ENCODE results near the gene LYL1.

DNA sequence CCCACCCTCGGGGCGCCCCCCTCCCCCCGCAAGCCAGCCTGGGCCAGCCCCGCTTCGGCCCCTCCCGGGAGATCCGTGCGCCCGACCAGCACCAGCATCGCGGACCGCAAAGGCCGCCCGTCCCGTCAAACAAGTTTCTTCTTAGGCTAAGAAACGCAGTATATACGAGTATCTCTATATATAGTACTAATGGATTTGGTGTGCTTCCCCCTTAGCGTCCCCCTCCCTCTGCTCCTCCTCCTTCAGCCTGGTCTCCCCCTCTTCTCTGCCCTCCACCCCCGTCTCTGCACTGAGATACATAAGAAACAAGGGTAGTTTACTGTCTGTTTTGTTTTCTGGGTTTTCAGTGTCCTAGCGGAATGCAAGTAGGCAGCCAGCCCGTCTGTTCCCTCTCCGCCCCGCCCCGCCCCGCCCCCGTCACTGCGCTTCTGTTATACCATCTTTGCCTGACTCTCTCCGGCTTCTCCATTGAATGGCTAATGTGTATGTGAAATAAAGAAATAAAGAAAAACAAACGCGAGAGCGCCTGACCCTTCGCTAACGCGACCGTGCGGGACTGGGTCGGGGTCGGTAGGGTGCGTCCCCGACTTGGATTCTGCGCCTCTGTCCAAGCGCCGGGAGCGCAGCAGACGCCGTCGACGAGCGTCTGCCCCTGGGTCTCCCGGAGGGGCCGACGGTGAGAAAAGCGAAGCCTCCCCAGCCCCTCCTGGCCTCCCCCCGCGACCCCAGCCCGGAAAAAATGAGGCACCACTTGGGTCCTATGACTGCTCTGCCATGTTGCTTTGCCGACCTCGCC lies 4.2 kb downstream of the LYL1 start:
- TF ChIP-seq RAD21 (IDR thresholded peaks at IDR 0.05): no peak
- TF ChIP-seq, protein P1, sequence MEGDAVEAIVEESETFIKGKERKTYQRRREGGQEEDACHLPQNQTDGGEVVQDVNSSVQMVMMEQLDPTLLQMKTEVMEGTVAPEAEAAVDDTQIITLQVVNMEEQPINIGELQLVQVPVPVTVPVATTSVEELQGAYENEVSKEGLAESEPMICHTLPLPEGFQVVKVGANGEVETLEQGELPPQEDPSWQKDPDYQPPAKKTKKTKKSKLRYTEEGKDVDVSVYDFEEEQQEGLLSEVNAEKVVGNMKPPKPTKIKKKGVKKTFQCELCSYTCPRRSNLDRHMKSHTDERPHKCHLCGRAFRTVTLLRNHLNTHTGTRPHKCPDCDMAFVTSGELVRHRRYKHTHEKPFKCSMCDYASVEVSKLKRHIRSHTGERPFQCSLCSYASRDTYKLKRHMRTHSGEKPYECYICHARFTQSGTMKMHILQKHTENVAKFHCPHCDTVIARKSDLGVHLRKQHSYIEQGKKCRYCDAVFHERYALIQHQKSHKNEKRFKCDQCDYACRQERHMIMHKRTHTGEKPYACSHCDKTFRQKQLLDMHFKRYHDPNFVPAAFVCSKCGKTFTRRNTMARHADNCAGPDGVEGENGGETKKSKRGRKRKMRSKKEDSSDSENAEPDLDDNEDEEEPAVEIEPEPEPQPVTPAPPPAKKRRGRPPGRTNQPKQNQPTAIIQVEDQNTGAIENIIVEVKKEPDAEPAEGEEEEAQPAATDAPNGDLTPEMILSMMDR (IDR thresholded peaks at IDR 0.05; ENCODE audit: low read depth, low read length, missing input control): no peak
- no peak for TF ChIP-seq EGR1 (IDR thresholded peaks at IDR 0.05; ENCODE audit: low read depth in 2 of 2)
- TF ChIP-seq, protein P2, sequence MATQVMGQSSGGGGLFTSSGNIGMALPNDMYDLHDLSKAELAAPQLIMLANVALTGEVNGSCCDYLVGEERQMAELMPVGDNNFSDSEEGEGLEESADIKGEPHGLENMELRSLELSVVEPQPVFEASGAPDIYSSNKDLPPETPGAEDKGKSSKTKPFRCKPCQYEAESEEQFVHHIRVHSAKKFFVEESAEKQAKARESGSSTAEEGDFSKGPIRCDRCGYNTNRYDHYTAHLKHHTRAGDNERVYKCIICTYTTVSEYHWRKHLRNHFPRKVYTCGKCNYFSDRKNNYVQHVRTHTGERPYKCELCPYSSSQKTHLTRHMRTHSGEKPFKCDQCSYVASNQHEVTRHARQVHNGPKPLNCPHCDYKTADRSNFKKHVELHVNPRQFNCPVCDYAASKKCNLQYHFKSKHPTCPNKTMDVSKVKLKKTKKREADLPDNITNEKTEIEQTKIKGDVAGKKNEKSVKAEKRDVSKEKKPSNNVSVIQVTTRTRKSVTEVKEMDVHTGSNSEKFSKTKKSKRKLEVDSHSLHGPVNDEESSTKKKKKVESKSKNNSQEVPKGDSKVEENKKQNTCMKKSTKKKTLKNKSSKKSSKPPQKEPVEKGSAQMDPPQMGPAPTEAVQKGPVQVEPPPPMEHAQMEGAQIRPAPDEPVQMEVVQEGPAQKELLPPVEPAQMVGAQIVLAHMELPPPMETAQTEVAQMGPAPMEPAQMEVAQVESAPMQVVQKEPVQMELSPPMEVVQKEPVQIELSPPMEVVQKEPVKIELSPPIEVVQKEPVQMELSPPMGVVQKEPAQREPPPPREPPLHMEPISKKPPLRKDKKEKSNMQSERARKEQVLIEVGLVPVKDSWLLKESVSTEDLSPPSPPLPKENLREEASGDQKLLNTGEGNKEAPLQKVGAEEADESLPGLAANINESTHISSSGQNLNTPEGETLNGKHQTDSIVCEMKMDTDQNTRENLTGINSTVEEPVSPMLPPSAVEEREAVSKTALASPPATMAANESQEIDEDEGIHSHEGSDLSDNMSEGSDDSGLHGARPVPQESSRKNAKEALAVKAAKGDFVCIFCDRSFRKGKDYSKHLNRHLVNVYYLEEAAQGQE (IDR thresholded peaks at IDR 0.05): peak; percentile 16
- TF ChIP-seq, protein P3, sequence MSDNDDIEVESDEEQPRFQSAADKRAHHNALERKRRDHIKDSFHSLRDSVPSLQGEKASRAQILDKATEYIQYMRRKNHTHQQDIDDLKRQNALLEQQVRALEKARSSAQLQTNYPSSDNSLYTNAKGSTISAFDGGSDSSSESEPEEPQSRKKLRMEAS (IDR thresholded peaks at IDR 0.05): no peak
- TF ChIP-seq FOXA1 (IDR thresholded peaks at IDR 0.05): no peak
- TF ChIP-seq YY1 (IDR thresholded peaks at IDR 0.05): no peak
